Progenitor cell of endocrine pancreas (in vitro differentiated cells): Measurements from ENCODE around the gene KANSL1. TPM values are rescaled to one million over a fixed set of nuclear protein-coding genes. Genes with fewer than 3 reads are reported as not detected.

Experiments
- DNase-seq: peaks from one replicate; pipeline ENCODE4 v3.0.0; 2021; ENCODE audit warnings: low spot score; ENCODE audit not compliant: unreplicated experiment
- H3K27ac Mint-ChIP-seq: 2 replicates; pipeline ENCODE4 v1.8.0; 2021; ENCODE audit warnings: mild to moderate bottlenecking, moderate library complexity, mixed read lengths
- H3K27me3 Mint-ChIP-seq: 2 replicates; pipeline ENCODE4 v1.8.0; 2021; ENCODE audit warnings: mixed read lengths
- H3K36me3 Mint-ChIP-seq: 2 replicates; pipeline ENCODE4 v1.8.0; 2022; ENCODE audit warnings: mixed read lengths; ENCODE audit not compliant: insufficient read depth
- H3K4me1 Mint-ChIP-seq: 2 replicates; pipeline ENCODE4 v1.8.0; 2021; ENCODE audit warnings: low read depth, mixed read lengths
- H3K4me3 Mint-ChIP-seq: 2 replicates; pipeline ENCODE4 v1.8.0; 2021; ENCODE audit warnings: low read depth, mild to moderate bottlenecking, moderate library complexity, mixed read lengths
- H3K9me3 Mint-ChIP-seq: 2 replicates; pipeline ENCODE4 v1.8.0; 2021; ENCODE audit warnings: low read depth, mixed read lengths
- total RNA-seq: library from RNA; stranded (reverse); gene quantifications from 2 replicates; pipeline ENCODE4 v1.2.1, GENCODE V29; 2021
- TF ChIP-seq, protein P1 (sequence below): fragments of 200-600 bp; sonication (generic); IDR thresholded peaks from one replicate; pipeline ENCODE4 v1.5.0; 2021; ENCODE audit warnings: antibody characterized with exemption, mild to moderate bottlenecking; ENCODE audit not compliant: unreplicated experiment

KANSL1 gene
- total RNA-seq, 1 donor from 2014 or later: 173 TPM

- H3K4me1 Mint-ChIP-seq: no peaks in the 10 kb centered on the region
- H3K27me3 Mint-ChIP-seq: peaks cover 3% of the 10 kb centered on the region
- no peaks in the 10 kb centered on the region for H3K36me3 Mint-ChIP-seq
- no peak overlapping the region for H3K4me3 Mint-ChIP-seq
- H3K27ac Mint-ChIP-seq: no peak overlapping the region
- no peak for DNase-seq
- TF ChIP-seq, protein P1, sequence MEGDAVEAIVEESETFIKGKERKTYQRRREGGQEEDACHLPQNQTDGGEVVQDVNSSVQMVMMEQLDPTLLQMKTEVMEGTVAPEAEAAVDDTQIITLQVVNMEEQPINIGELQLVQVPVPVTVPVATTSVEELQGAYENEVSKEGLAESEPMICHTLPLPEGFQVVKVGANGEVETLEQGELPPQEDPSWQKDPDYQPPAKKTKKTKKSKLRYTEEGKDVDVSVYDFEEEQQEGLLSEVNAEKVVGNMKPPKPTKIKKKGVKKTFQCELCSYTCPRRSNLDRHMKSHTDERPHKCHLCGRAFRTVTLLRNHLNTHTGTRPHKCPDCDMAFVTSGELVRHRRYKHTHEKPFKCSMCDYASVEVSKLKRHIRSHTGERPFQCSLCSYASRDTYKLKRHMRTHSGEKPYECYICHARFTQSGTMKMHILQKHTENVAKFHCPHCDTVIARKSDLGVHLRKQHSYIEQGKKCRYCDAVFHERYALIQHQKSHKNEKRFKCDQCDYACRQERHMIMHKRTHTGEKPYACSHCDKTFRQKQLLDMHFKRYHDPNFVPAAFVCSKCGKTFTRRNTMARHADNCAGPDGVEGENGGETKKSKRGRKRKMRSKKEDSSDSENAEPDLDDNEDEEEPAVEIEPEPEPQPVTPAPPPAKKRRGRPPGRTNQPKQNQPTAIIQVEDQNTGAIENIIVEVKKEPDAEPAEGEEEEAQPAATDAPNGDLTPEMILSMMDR: no peak
- H3K9me3 Mint-ChIP-seq: no peaks in the 10 kb centered on the region
These were observed 196.1 kb downstream of the KANSL1 start for GRCh38 chr17:45997166-45997565.

- TF ChIP-seq, protein P1: no peak
- Mint-ChIP-seq H3K4me3 (no peak overlapping the region), H3K27me3 (peaks cover 3% of the 10 kb centered on the region), H3K4me1 (no peaks in the 10 kb centered on the region), H3K27ac (no peak overlapping the region), H3K36me3 (no peaks in the 10 kb centered on the region), H3K9me3 (no peaks in the 10 kb centered on the region)
- no peak for DNase-seq
These were observed 196.8 kb downstream of the KANSL1 start for GRCh38 chr17:45996282-45996937.

DNA sequence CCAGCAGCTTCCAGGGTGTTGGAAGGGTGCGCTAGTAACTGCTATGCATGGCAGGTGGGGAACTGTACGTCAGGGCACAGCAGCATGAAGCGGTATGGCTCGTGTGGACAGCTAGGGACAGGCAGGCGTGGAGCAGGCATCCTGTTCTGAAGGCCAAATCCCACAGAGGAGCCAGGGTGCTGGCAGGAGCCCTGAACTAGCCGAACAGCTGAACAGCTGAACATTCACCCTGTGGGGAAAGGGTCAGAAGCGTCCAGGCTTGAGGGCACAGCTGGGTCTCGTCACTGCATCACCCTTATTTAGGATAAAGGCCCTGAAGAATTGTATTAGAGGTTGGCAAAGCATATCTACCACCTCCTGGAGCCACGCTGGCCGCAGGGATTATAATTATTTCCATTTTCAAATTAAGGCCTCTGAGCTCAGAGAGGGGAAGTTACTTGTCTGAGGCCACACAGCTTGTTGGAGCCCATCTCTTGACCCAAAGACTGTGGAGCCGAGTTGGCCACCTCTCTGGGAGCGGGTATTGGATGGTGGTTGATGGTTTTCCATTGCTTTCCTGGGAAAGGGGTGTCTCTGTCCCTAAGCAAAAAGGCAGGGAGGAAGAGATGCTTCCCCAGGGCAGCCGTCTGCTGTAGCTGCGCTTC is 197.5 kb downstream of the KANSL1 start:
- Mint-ChIP-seq H3K9me3 (no peaks in the 10 kb centered on the region), H3K27me3 (peaks cover 3% of the 10 kb centered on the region), H3K36me3 (no peaks in the 10 kb centered on the region), H3K27ac (no peak overlapping the region), H3K4me3 (no peak overlapping the region), H3K4me1 (no peaks in the 10 kb centered on the region)
- TF ChIP-seq, protein P1: no peak
- no peak for DNase-seq

- H3K27ac Mint-ChIP-seq: no peak overlapping the region
- H3K4me1 Mint-ChIP-seq: no peaks in the 10 kb centered on the region
- DNase-seq: no peak
- H3K27me3 Mint-ChIP-seq: peaks cover 3% of the 10 kb centered on the region
- TF ChIP-seq, protein P1: no peak
- no peak overlapping the region for H3K4me3 Mint-ChIP-seq
- H3K9me3 Mint-ChIP-seq: no peaks in the 10 kb centered on the region
- no peaks in the 10 kb centered on the region for H3K36me3 Mint-ChIP-seq
These were observed 198.2 kb downstream of the KANSL1 start for GRCh38 chr17:45994987-45995386.

DNA sequence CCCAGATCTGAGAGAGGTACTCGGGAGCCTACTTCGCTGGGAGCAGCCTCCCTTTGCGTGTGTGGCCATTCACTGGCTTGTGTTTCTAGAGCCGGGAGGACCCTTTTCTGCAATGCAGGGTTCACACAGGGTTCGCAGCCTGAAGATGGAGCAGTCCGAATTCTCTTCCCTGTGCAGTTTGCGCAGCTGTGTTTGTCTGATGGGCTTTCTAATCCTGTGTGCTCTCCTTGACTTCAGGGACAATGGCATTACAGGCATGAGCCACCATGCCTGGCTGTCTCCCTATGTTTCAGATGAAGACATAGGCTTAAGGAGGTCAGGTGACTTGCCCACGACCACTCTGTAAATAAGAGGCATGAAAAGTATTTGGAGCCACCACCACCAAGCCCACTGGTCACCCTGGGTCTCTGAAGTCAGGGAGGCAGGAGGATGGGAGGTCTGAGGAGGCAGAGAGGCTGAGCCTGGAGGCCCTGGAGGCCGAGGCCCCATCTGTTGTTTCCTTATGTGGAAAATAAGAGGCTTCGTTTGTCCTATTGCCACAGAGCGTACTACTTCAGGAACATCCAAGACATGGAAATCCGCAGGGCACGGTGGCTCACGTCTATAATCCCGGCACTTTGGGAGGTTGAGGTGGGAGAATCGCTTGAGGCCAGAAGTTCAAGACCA is 199.1 kb downstream of the KANSL1 start:
- Mint-ChIP-seq H3K4me1 (no peaks in the 10 kb centered on the region), H3K36me3 (no peaks in the 10 kb centered on the region), H3K4me3 (no peak overlapping the region), H3K27ac (no peak overlapping the region), H3K27me3 (no peaks in the 10 kb centered on the region), H3K9me3 (no peaks in the 10 kb centered on the region)
- DNase-seq: no peak
- TF ChIP-seq, protein P1: no peak
